Testis (tissue), 2 donors: ENCODE results near the gene PPA1.

ENCODE experiments used
- CTCF ChIP-seq, 3 experiments: fragments of 450-650 bp in 2 of 3; fragments of 200-600 bp in 1 of 3; sonication (generic) in 1 of 3; IDR thresholded peaks; one replicate each; pipeline ENCODE4 v1.5.1; 2016 to 2019; ENCODE audit warnings: antibody characterized with exemption in 3 of 3, mild to moderate bottlenecking in 2 of 3, moderate library complexity in 1 of 3
- POLR2A ChIP-seq: fragments of 450-650 bp; IDR thresholded peaks from one replicate; pipeline ENCODE4 v1.6.1; 2017; ENCODE audit warnings: antibody characterized with exemption, mild to moderate bottlenecking, moderate library complexity

- no peak for TF ChIP-seq CTCF (IDR thresholded peaks at IDR 0.05)
- no peak for TF ChIP-seq POLR2A
Observed at GRCh38 chr10:70265032-70265689, 31.9 kb upstream of the PPA1 start.
